GM18526 (cell line): ENCODE results near the gene PARP8.

Experiments
- POLR2A ChIP-seq: IDR thresholded peaks from 3 replicates; pipeline ENCODE4 v1.6.1; 2011; ENCODE audit not compliant: insufficient read length; ENCODE audit errors: extremely low read depth

Gene PARP8, protein sequence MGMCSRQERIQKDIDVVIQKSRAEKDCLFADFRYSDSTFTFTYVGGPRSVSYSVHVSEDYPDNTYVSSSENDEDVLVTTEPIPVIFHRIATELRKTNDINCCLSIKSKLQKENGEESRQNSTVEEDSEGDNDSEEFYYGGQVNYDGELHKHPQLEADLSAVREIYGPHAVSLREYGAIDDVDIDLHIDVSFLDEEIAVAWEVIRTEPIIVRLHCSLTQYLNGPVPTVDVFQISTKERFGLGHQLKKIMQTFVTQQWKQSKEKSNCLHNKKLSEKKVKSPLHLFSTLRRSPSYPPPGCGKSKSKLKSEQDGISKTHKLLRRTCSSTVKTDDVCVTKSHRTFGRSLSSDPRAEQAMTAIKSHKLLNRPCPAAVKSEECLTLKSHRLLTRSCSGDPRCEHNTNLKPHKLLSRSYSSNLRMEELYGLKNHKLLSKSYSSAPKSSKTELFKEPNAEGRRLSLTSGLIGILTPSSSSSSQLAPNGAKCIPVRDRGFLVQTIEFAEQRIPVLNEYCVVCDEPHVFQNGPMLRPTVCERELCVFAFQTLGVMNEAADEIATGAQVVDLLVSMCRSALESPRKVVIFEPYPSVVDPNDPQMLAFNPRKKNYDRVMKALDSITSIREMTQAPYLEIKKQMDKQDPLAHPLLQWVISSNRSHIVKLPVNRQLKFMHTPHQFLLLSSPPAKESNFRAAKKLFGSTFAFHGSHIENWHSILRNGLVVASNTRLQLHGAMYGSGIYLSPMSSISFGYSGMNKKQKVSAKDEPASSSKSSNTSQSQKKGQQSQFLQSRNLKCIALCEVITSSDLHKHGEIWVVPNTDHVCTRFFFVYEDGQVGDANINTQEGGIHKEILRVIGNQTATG

DNA sequence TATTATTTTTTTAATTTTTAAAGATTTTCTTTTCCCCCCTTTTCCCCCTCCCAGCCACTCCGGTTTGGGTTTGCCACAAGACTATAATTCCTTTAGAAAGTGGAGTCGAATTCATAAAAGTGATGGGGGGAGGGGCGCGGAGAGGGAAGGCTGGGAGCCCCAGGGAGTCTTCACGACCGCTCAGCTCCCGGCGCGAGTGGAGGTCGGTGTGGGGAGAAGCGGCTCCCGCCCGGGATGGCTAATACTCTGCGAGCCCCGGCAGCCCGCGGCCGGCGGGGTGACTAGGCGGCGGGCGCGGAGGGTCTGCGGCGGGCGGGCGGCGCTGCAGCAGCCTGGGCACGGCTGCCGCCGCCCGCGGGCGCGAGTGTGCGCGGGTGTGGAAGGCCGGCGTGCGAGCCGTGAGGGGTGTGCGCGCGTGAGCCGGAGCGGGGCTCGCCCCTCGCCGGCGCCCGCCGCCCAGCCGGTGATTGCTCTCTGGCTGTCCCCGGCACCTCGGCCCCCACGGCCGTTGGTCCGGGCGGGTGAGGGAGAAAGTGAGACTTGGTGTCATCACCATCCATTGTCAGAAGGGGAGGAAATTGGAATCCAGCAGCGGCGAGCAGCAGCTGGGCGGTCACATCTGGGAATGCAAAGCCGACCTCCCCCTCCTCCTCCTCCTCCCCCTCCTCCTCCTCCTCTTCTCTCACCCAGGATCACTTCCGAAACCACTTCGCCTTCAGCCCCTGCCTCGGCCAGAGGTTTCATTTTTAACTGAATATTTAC is at the start of gene PARP8:
PARP8 (plus strand) TSS at position 377 of the 762 bp plus-strand sequence. CDS start 459 bp downstream, outside the sequence.
- TF ChIP-seq POLR2A, result peak; percentile 7

DNA sequence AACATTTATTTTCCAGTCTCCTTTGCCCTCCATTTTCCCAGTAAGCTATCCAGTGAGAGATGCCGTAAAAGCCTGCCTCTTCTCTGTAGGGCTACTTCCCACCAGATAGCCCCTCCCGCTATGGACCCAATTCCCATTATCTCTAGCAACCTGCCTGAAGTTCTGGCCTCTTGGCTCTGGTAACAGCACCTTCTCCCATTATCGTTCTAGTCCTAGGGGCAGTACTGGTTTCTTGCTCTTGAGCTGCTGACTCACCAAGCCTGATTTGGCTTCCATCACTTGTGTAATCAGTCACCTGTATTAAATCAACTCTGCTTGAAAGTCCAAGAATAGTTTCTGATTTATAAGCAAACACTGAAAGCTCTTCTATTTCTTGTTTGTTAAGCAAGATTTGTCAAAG is 42.8 kb upstream of the PARP8 start:
- TF ChIP-seq POLR2A, result no peak

DNA sequence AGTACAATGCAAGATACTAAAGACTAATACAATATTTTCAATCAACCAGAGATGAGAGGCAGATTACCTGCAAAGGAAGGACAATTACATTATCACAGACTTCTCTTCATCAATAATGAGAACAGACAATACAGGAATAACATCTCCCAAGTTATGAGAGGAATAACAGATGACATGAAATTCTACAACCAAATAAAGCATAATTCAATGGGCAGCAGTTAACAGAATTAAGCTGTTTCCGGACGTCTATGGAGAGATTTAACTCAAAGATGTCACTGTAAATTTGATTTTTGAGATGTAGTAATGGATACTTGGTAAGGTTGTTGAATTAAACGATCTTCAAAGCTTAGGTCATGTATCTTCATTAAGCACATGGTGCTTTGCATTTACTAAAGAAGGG is 19.8 kb upstream of the PARP8 start:
- TF ChIP-seq POLR2A, result no peak

DNA sequence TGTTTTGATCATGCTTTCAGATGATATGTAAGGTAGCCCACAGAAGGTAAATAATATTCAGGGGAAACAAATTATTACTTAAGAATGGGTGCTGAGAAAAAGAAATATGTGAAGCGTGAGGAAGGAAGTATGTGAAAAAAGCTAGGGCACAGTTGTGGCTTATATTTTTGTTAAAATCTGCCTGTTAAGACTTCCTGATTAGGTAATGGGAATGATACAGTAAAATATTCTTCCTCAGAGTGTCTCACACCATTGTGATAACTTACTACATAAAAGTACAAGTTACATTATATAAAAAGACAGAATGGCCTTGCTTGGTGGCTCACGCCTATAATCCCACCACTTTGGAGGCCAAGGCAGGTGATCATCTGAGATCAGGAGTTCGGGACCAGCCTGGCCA is 18.7 kb upstream of the PARP8 start:
- no peak for TF ChIP-seq POLR2A

DNA sequence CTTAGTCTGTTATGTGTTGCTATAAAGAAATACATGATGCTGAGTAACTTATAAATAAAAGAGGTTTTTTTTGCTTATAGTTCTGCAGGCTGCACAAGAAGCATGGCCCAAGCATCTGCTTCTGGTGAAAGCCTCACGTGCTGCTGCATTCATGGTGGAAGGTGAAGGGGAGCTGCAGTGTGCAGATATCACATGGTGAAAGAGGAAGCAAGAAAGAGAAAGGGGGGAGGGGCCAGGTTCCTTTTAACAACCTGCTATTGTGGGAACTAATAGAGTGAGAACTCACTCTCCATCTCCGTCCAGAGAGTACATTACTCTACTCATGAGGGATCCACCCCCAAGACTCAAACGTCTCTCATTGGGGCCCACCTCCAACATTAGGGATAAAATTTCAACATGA is 12.5 kb upstream of the PARP8 start:
- TF ChIP-seq POLR2A, result no peak

DNA sequence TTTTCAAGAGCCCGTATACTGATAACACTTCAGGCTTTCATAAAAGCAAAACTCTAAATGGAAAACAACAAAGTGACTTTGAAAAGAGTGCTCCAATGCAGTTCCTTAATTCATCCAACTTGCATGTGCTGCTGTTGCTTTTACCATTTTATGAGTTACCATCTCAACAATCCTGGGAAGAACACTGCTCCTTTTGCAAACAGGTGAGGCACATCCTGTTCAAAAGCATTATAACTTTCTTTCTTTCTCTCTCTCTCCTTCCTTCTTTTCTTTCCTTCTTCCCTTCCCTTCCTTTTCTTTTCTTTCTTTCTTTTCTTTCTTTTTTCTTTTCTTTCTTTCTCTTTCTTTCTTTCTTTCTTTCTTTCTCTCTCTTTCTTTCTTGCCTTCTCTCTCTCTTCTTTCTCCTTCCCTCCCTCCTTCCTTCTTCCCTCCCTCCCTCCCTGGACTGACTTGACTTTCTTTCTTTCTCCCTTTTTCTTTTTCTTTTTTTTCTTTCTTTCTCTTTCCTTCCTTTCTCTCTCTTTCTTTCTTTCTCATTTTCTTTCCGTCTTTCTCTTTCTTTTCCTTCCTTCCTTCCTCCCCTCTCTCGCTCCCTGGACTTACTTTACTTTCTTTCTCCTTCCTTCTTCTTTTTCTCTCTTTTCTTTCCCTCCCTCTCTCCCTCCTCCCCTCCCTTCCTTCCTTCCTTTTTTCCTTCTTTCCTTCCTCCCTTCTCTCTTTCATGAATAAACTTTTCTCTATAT is 11.2 kb upstream of the PARP8 start:
- TF ChIP-seq POLR2A, result no peak

DNA sequence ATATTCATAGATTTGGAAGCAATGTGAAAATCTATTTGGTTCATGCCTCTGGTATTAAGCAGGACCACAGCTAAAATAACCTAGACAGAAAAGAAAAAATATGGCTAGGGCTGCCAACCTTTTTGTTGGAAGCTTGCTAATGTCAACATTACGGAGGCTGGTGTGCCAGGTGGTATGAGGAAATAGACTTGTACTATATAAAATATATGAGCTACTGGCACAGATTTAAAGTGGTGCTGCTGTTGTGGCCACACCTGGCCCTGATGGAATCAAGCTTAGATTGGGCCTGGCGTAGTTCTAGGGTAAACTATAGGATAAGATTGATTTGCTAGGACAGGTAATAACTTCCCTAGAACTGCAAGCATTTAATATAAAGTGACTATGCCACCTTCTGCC is 10.6 kb upstream of the PARP8 start:
- TF ChIP-seq POLR2A, result no peak

DNA sequence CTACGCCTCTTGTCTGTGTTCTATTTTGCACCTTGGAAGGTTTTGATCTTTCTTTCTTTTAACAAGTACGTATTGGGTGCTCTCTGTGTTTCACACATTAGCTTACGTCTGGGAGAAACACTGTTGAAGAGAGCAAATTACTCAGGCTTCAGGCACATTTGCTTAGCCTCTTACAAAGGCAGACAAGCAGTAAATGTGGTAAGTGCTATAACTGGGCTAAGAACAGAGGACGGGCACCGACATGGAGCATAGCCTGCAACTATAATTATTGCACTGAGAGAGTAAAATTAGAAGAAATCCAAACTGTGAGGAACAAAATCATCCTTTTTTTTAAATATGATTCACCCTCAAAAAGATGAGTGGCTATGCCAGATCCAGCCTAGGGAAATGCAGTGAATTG is 9.4 kb upstream of the PARP8 start:
- no peak for TF ChIP-seq POLR2A

DNA sequence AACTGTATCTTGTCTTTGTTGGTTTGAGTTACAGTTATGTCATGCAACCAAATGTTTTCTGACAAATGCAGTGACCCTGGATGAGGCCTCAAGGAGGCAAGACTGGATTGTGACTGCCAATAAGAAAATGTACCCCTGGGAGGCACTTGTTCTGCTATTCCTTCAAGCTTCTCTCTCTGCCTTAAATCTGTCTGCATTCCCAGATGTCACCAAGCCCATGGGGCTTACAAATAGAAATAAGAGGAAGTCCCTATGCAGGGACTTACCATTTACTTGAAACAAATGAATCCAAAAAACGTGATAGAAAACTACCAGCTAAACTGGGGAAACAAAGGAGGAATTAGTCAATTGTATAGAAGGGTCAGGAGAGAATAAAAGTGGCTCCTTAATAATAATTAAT is 8.2 kb upstream of the PARP8 start:
- TF ChIP-seq POLR2A, result no peak

DNA sequence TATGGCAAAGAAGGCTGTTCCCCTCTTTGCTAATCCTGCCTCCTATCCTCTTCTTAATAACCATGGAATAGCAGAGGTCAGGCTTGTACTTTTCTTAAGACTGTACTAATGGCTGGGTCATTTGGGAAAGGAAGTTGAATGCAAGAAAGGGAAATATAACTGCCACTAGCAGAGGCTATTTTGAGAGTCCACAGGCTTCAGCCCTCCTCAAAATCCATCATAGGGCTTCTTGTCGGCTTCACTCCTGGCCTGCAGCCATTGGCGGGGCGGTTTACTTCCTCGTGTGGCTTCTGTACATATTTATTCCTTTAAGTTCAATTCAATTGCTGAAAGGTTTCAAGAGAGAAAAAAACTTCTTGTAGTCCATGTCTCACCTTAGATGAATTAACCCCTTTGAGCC is 2.8 kb upstream of the PARP8 start:
- TF ChIP-seq POLR2A, result no peak

DNA sequence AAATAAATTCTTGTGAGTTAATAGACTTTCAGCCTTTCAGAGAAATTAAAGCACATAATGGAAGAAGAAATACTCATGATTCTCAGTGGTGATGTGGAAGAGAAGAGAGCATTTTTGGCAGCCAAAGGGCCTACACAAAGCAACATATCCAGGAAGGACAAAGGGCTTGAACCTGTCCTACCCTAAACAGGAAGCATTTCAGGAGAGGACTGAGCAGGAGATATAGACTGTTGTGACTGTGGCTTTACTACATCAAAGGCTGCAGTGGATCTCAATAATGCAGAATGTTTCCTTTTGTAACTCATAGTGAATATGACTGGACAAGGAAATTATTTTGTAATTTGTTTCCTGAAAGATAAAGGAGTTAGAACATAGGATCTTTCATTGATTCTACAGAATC is 1.3 kb upstream of the PARP8 start:
- no peak for TF ChIP-seq POLR2A

DNA sequence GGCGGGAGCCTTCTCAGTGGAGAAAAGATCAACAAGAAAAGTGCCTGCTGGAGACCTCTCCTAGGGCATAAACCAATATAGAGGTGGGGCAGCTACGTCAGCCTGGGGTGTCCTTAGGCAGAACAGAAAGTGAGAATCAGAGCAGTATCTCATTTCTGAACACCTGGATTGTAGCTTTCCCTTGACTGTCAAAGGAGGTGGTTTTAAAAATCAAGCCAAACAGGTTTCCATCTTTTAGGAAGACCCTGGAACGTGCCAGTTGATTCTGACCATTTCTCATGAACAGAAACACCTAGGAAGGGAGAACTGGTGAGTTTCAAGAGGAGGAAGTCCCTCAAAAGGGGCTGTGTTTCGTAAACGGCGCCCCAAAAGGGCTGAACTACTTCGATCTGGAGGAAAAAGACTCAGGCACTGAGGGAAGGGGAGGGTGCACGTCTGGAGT is 655 bp upstream of the PARP8 start:
- peak; percentile 3 for TF ChIP-seq POLR2A

DNA sequence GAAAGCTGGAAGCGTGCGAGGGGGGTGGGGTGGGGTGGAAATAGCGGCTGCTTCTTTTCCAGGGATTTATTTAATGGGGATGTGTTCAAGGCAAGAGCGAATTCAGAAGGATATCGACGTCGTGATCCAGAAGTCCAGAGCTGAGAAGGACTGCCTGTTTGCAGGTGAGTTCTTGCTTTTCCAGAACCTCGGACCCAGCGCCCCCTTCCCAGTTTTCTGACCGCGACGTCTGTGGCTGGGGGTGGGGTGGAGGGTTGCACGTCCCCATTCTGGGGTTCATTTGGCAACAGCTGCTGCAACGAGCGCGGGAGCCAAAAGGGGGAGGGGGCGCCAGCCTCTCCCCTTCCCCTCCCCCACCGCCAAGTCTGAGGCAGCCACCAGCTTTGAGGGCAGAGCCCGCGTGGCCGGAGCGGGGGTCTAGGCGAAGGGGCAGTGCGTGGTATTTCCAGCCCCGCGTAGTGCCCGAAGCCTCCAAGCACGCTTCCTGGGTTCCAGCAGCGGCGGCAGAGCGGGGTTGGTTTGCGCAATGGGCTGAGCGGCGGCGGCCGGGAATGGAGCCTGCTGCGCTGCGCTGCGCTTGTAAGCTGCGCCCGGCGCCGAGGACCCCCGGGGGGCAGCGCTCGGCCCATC is 701 bp downstream of the PARP8 start:
- TF ChIP-seq POLR2A, result peak; percentile 13
